Occipital lobe (tissue), 2 donors: ENCODE data around the gene RFX4. TPM values are rescaled to one million over a fixed set of nuclear protein-coding genes. Genes with fewer than 3 reads are reported as not detected.

Source experiments
- DNase-seq: peaks from one replicate; lab custom pipeline; 2025; lab: John Stamatoyannopoulos, UW
- total RNA-seq: library from RNA; depleted of rRNA; stranded (reverse); fragments of >200 nt; gene quantifications from one replicate; pipeline ENCODE4 v1.2.3, GENCODE V29; 2014

Gene RFX4
- total RNA-seq, 1 donor from 2014 or later = 3.6 TPM

- no peak for DNase-seq
Measured at GRCh38 chr12:106801167-106801708, 218.4 kb downstream of the RFX4 start.

- no peak for DNase-seq
Measured at GRCh38 chr12:106801830-106802533, 219.2 kb downstream of the RFX4 start.

GRCh38 chr12:106804668-106805067 lies 221.9 kb downstream of the RFX4 start:
- no peak for DNase-seq

Other genes starting within 250 kb of the RFX4 start
- 12.6 TPM for gene POLR3B, start 225.3 kb upstream of the RFX4 start, total RNA-seq
- 36.7 TPM for gene RIC8B, start 191.7 kb downstream of the RFX4 start, total RNA-seq